ENCODE data around the gene RAB43.

RAB43 gene

GRCh38 chr3:129056451-129057173, 65.0 kb downstream of the RAB43 start:
- H3K9ac ChIP-seq (ENCODE audit: low read length): no peak overlapping the region
- no peak overlapping the region for H3K4me2 ChIP-seq (ENCODE audit: low read length)
- H3F3A ChIP-seq (ENCODE audit: insufficient read depth, low read length): no peaks in the 10 kb centered on the region
- TF ChIP-seq CTCF (IDR thresholded peaks at IDR 0.05; ENCODE audit: low read length): no peak
- TF ChIP-seq EZH2 (IDR thresholded peaks at IDR 0.05; ENCODE audit: borderline replicate concordance, low read length): no peak
- no peaks in the 10 kb centered on the region for H3K9me2 ChIP-seq (ENCODE audit: low read depth, low read length)
- H2AFZ ChIP-seq (ENCODE audit: low read length): no peak overlapping the region
- no peaks in the 10 kb centered on the region for H4K20me1 ChIP-seq (ENCODE audit: insufficient read depth, low read length)
- H3K36me3 ChIP-seq (ENCODE audit: insufficient read depth, low read length): no peaks in the 10 kb centered on the region
- H3K4me3 ChIP-seq (ENCODE audit: low read depth, low read length, poor library complexity, severe bottlenecking): no peak overlapping the region
- no peaks in the 10 kb centered on the region for H3K9me3 ChIP-seq (ENCODE audit: low read length)
- no peaks in the 10 kb centered on the region for H3K79me2 ChIP-seq (ENCODE audit: insufficient read depth, low read length)
- H3K27ac ChIP-seq (ENCODE audit: low read depth, low read length, poor library complexity, severe bottlenecking): no peak overlapping the region
- H3K27me3 ChIP-seq (ENCODE audit: insufficient read depth, low read length): no peaks in the 10 kb centered on the region; the same call in none of the 2 replicates
- H3K4me1 ChIP-seq (ENCODE audit: insufficient read depth, low read length, severe bottlenecking): peaks cover 14% of the 10 kb centered on the region

- H3K36me3 ChIP-seq (ENCODE audit: insufficient read depth, low read length): no peaks in the 10 kb centered on the region
- H3K27me3 ChIP-seq (ENCODE audit: insufficient read depth, low read length): no peaks in the 10 kb centered on the region; the same call in 1 of the 2 replicates
- H3K79me2 ChIP-seq (ENCODE audit: insufficient read depth, low read length): no peaks in the 10 kb centered on the region
- TF ChIP-seq CTCF (IDR thresholded peaks at IDR 0.05; ENCODE audit: low read length) (no peak), EZH2 (IDR thresholded peaks at IDR 0.05; ENCODE audit: borderline replicate concordance, low read length) (no peak)
- H3K27ac ChIP-seq (ENCODE audit: low read depth, low read length, poor library complexity, severe bottlenecking): no peak overlapping the region
- H3F3A ChIP-seq (ENCODE audit: insufficient read depth, low read length): no peaks in the 10 kb centered on the region
- H4K20me1 ChIP-seq (ENCODE audit: insufficient read depth, low read length): no peaks in the 10 kb centered on the region
- H3K9me2 ChIP-seq (ENCODE audit: low read depth, low read length): no peaks in the 10 kb centered on the region
- H3K4me1 ChIP-seq (ENCODE audit: insufficient read depth, low read length, severe bottlenecking): peaks cover 14% of the 10 kb centered on the region
- H3K4me2 ChIP-seq (ENCODE audit: low read length): no peak overlapping the region
- no peaks in the 10 kb centered on the region for H3K9me3 ChIP-seq (ENCODE audit: low read length)
- H2AFZ ChIP-seq (ENCODE audit: low read length): no peak overlapping the region
- no peak overlapping the region for H3K4me3 ChIP-seq (ENCODE audit: low read depth, low read length, poor library complexity, severe bottlenecking)
- no peak overlapping the region for H3K9ac ChIP-seq (ENCODE audit: low read length)
Measured at GRCh38 chr3:129054605-129055104, 66.9 kb downstream of the RAB43 start.

- TF ChIP-seq CTCF (IDR thresholded peaks at IDR 0.05; ENCODE audit: low read length): no peak
- H3K27me3 ChIP-seq (ENCODE audit: insufficient read depth, low read length): peaks cover 6% of the 10 kb centered on the region; the same call in 1 of the 2 replicates
- H3K79me2 ChIP-seq (ENCODE audit: insufficient read depth, low read length): no peaks in the 10 kb centered on the region
- H3K36me3 ChIP-seq (ENCODE audit: insufficient read depth, low read length): no peaks in the 10 kb centered on the region; the same call in 1 of the 2 replicates
- no peaks in the 10 kb centered on the region for H3F3A ChIP-seq (ENCODE audit: insufficient read depth, low read length)
- no peak overlapping the region for H3K4me3 ChIP-seq (ENCODE audit: low read depth, low read length, poor library complexity, severe bottlenecking)
- H3K9me3 ChIP-seq (ENCODE audit: low read length): peaks cover 8% of the 10 kb centered on the region
- H3K4me2 ChIP-seq (ENCODE audit: low read length): no peak overlapping the region
- no peak overlapping the region for H2AFZ ChIP-seq (ENCODE audit: low read length)
- H3K27ac ChIP-seq (ENCODE audit: low read depth, low read length, poor library complexity, severe bottlenecking): no peak overlapping the region
- H3K9ac ChIP-seq (ENCODE audit: low read length): no peak overlapping the region
- H4K20me1 ChIP-seq (ENCODE audit: insufficient read depth, low read length): no peaks in the 10 kb centered on the region
- H3K4me1 ChIP-seq (ENCODE audit: insufficient read depth, low read length, severe bottlenecking): peaks cover 4% of the 10 kb centered on the region
- no peaks in the 10 kb centered on the region for H3K9me2 ChIP-seq (ENCODE audit: low read depth, low read length)
Measured at GRCh38 chr3:129052675-129053074, 68.9 kb downstream of the RAB43 start.

Data from OCI-LY1 (cell line).